GM18909 (cell line): ENCODE data around the gene HSD3B1.
"Not testable (repeated sequence)": the region's sequence is repeated elsewhere in the genome, so short reads cannot be mapped to it uniquely, and the experiment has no call there.

Experiments
- ATAC-seq: cut with Tn5 transposase; IDR thresholded peaks from one replicate; pipeline ENCODE4 v1.9.1; 2021; ENCODE audit warnings: mild to moderate bottlenecking; ENCODE audit not compliant: unreplicated experiment, poor library complexity

HSD3B1 gene

DNA sequence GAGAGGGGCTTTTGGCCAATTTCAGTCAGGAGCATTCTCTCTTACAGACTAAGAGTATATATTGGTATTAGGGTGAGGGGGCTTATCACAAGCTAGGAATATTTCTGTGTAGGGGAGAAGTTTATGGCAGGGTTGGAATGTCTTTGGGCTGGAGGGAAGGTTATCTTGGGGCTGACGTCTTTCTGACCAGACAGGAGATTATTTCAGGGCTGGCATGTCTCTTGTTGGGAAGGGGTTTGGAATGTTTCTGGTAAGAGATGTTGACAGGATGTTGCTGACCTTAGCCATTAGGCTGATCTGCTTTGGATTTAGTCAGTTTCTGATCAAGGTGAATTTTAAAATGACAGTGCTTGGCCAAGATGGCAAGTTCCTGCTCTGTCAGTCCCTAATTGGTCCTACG lies 17.8 kb upstream of the HSD3B1 start:
- ATAC-seq = no peak

DNA sequence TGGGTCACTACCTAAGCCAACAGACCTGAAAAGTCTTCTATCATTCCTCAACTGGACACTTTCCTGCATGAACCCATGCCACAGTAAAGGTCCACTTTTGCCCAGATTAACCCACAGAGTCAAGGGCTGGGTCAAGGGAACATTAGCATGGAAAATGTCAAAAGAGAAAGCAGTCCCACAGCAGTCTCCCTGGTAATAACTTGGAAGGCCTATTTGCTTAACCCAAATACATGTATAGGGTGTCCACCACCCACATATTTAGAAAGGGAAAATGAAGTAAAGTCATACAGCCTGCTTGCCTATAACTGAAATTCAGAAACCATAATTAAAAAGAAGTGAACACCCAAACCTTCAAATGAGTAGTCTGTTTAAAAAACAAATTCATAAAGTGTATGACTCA lies 16.1 kb upstream of the HSD3B1 start:
- ATAC-seq = no peak

DNA sequence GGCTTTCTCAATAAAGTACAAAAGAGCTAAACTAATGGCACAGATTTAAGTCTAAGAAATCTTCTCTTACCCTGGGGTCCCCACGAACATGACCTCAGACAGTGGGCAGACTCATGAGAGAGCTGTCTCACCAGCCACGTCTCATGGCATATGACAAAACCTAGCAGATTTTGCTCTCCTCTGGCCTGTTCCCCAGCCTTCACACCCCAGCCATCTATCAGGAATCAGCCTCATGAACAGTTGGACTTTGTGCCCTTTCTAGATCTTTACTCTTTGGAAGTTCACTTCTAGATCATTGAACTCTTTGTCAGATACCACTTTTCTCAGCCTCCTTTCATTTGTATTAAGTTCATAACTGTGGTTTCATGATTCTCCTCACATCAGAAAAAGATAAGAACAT lies 14.2 kb upstream of the HSD3B1 start:
- no peak for ATAC-seq

DNA sequence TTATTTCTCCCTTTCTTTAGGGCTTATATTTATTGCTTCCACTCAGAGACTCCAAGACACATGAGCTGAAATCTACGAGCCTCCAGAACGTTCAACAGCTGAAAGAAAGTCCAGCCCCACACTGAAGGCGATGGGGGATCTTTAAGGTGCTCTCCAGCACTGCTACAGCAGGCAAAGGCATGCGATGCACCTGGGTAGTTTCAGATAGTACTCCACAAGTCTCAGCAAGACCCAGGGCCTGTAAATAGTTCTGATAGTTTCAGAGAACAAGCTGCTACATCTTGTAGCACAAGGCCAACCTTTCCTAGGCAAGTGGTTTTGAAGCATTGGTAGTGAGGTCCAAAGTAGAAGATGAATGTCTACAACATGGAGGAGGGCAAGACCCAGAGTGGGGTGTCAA lies 2.2 kb upstream of the HSD3B1 start:
- no peak for ATAC-seq

DNA sequence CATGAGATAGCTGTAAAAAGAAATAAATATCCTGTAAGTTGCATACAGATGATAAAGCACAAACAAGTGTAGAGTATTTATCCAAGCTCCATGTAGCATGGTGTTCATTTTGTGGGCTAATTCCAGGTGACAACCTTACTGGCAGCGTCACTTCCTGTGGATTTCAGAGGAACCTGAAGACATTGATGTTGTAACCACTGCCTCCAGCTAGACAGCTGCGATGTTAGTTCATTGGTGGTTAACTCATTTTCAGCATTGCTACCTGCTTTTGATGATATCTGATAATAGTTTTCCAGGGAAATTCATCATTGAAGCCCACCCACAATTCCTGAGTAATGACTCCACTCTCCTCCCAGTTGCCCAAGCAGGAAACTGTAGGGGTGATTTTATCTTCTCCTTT lies 3.0 kb downstream of the HSD3B1 start:
- no peak for ATAC-seq

DNA sequence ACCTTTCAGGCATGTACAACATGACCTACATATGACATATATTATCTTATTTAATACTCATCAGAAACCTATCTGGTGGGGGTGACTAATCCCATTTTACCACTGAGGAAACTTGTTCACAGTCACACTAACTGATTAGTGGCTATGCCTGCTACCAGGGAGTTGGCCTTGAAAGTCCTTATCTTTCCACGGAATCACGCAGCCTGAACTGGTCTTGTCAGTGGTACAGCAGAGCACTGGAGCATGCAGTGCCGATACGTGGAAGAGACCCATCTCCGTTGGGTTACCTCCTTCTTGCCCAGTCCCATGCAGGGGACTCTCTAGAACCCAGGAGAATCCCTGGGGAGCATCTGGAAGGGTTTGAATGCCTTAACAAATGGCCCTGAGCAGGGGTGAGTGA lies 8.2 kb downstream of the HSD3B1 start:
- no peak for ATAC-seq

DNA sequence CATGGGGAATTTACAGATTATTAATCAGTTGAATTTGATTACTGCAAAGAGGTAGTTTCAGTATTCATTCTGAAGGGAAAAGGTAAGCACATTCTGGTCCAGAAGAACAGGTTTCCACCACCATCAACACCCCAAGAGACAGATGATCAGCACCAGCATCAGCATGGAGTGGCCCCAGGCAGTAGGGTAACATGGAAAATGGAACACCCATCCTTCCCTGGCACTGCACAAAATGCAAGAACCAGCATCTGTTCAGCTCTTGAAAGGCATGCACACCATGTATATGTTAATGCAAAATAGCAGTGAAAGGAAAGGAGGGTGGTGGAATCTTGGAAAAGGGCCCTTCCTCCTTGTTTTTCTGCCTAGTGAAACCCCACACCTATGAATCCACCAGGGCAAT lies 9.2 kb downstream of the HSD3B1 start:
- no peak for ATAC-seq

DNA sequence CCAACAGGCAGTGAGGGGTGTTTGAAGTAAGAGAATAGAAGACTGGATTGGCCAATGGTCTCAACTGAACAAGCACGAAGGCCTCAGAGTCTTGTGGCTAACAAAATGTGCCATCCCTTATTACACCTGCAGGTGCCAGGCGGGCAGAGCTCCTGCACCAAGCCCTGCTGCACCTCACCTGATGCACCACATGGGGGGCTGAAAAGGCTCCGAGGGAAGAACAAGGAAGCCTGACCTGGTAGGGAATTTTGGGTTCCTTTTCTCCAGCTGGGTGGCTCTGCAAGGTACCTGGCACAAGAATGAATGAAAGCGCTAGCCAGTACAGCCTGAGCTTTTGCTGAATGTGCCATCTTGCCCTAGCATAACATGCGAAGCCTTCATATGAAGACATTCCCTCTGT lies 9.7 kb downstream of the HSD3B1 start:
- ATAC-seq = no peak

DNA sequence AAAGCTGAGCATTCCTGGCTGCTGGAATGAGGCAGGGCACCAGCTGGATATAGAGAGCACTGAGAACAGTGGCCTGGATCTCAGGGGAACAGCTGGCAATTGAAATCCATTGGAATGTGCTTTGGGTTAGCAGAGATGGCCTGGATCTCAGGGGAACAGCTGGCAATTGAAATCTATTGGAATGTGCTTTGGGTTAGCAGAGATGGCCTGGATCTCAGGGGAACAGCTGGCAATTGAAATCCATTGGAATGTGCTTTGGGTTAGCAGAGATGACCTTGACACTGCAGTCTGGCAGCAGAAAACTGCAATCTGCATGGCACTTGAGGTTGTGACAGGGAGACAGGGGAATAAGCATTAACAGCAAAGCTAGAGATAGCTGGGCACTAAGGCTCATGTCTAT lies 10.7 kb downstream of the HSD3B1 start:
- not testable (repeated sequence) for ATAC-seq

DNA sequence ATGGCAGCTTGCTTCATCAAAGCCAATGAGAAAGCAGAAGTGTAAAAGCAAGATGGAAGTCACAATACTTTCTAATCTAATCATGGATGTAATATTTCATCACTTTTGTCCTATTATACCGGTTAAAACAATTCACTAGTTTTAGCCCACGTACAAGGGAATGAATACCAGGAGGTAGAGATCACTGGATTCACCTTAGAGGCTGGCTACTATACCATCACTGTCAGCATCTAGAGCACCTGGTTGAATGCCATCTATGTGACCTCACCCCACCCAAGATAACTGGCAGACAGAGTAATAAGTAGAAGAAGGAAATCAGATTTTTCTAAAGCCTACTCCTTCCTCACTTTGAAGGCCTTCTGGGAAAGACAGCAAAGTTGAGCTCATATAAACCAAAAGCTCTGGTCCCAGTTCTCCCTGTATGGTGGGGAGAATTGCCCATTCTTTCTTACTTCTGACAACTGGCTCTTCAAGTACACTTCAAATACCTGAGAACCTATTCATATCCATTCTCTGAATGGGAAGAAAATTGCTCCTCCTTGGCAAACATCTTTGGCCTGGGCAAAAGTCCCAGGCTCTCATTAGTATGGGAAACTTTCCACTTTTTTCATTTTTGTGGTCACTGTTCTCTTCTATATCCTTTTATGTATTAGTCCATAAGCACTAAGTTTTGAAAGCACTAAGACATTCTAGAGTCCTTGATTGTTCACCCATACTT lies 24.8 kb downstream of the HSD3B1 start:
- ATAC-seq = no peak

DNA sequence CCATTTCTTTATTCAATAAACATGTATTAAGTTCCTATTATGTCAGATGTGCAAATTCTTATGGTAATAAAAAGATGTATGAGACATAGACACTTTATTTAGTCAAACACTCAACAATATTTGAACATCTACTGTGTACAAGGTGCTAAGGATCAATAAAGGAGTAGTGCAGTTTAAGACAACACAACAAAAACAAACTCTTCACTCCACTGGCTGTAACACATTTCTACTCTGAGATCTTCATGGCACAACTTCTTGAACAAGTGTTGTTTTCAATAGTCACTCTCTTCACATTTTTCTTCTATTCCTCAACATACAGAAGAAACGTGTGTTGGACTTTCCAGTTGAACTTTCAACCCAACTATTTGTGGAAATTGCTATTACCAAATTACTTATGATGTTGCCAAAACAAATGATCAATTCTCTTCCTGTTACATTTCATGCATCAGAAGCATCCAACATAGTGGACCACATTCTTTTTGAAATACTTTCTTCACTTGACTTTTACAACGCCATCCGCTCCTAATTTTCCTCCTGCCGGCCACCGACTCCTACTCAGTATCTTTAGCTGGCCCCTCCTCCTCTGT lies 25.4 kb downstream of the HSD3B1 start:
- no peak for ATAC-seq

DNA sequence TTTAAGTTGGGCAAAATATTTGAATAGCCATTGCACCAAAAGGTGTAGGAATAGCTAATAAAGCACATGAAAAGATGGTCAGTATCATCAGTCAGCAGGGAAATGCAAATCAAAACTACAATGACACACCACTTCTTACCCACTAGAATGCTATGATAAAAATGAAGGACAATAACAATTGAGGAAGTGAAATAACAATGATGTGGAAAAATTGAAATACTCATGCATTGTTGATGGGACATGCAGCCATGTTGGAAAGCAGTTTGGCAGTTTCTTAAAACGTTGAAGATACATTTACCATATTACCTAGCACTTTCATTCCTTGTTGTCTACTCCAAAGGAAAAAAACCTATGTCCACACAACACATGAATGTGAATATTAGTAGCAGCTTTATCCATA lies 28.4 kb downstream of the HSD3B1 start:
- no peak for ATAC-seq

DNA sequence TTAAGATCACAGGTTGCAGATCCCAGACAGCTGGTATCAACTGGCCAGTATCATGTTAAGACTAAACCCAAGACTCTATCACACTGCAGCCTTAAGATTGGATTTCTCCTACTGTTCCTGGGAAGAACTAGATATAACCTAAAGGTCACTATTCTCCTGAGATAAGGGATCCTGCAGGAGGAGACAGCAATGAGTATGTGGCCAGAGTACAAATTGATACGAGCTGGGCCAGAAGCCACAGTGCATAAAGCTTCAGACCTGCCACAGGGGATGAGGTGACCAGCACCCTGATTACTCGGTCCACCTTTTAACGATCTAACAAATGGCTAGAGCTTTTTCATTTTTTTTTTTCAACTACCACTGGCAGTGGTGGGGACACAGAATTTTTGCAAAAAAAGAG lies 31.0 kb downstream of the HSD3B1 start:
- ATAC-seq = no peak

DNA sequence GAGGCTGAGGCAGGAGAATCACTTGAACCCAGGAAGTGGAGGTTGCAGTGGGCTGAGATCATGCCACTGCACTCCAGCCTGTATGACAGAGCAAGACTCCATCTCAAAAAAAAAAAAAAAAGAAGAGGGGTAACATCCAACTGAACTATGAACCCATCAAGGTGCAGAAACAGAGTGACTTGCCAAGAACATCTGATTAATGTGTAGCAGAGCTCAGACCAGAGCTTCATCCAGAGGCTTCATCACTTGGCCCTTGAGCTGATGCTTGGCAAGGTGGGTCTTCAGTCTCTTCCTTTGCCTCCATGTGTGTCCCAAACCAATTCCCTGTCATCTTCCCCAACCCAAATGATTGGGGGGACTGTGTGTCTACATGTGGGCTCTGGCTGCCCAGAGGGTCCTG lies 32.6 kb downstream of the HSD3B1 start:
- no peak for ATAC-seq

DNA sequence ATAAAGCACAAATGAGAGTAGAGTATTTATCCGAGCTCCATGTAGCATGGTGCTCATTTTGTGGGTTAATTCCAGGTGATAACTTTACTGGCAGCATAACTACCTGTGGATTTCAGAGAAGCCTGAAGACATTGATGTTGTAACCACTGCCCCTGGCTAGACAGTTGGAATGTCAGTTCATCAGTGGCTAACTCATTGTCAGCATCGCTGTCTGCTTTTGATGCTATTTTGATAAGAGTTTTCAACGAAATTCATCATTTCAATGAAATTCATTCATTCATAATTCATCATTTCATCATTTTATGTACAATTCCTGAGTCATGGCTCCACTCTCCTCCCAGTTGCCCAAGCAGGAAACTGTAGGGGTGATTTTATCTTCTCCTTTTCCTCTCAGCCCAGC lies 34.4 kb downstream of the HSD3B1 start:
- no peak for ATAC-seq

DNA sequence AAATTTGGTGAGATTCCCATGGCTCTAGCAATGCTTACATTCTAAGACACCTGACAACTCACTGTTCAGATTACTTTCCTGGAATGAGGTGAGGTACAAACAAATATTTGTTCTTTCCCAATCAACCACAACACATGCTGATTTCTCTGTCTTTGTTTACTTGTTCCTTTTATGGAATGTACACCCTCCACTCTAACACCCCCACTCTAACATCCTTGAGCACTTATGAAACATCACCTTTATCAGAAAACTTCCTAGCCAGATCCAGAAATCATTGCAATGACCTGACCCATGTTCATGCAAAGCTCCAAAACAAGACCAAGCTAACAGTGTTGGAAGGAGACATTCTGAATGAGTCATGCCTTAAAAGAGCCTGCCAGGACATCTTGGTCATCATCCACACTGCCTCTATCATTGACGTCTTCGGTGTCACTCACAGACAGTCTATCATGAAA lies 35.5 kb downstream of the HSD3B1 start:
- no peak for ATAC-seq

DNA sequence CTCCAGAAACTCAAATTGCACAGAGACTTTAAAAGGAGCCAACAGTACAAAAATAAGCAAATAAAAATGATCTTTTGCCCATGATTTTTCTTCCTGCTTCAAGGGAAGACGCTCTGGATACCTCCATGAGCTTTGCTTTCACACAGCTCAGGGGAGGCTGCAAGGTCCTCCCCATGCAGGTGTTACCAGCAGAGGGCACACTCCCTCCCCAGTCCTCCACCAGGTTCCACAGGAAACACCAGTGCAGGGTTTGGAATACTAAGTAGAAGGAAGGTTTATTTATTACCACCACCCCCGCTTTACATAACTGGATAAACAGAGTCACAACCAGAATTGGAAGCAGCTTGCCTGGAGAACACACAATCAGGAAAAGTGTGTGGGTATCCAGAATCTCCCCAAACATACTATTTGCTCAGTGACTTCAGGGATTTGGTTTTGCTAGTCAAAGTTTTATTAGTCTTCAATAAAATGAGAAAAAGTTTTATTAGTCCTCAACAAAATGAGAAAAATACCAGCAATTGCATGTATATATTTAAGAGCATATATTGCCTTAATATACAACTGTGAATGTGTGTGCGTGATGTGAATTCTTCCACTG lies 37.3 kb downstream of the HSD3B1 start:
- no peak for ATAC-seq

DNA sequence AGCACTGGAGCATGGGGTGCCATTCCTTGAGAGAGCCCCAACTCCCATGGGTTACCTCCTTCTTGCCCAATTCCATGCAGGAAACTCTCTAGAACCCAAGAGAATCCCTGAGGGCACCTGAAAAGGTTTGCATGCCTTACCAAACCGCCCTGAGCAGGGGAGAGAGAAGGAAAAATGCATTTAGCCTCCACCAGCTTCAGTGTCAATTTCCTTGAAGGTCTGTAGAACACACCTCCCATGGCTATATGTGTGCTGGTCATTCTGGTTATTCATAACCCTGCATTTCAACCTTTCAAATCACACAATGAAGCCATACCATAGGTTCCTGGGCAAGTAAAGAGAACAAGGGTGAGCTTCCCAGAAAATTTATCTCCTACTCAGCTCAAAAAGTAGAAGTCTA lies 39.6 kb downstream of the HSD3B1 start:
- no peak for ATAC-seq

DNA sequence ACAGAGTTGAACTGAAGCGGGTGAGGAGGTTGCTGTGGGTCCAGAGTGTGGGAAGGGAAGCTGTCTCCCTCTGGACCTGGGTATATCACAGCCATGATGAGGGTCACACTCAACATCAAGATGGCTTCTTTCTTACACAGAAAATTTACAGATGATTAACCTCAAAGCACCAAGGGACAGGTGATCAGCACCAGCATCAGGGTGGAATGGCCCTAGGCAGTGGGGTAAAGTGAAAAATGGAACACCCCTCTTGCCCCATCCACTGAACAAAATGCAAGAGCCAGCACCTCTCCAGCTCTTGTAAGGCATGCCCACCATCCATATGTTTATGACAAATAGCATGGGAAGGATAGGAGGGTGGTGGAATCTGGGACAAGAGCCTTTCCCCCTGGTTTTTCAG lies 40.3 kb downstream of the HSD3B1 start:
- ATAC-seq = no peak

DNA sequence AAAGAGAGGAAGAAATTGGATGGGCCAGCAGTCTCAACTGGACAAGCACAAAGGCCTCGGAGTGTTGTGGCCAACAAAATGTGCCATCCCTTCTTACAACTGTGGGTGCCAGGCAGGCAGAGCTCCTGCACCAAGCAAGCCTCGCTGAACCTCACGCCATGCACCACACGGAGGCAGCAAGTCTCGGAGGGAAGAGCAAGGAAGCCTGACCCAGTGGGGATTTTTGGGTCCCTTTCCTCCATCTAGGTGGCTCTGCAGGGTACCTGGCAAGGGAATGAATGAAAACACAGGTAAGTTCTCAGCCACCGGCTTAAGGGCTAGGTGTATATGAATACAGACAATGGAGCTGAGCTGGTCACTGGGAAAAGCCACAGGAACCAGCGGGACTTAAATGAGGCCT lies 40.8 kb downstream of the HSD3B1 start:
- no peak for ATAC-seq

DNA sequence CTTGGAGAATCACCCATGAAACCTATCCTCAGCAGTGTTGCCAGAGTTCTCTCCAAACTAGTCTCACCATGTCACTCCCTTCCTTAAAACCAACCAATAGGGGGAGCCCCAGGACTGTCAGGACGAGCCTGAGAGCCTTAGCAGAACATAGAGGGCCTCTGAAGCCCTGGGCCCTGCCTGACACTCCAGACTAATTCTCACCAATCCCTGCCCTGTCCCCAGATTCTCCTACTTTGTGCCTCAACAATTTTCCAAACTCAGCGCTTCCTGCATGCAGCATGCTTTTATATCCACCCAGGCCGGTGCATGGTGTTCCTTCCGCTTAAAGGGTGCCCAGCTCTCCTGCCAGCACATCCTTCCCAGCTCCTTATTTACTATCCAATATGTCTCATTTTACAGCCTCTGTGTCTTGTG lies 42.7 kb downstream of the HSD3B1 start:
- ATAC-seq = no peak

DNA sequence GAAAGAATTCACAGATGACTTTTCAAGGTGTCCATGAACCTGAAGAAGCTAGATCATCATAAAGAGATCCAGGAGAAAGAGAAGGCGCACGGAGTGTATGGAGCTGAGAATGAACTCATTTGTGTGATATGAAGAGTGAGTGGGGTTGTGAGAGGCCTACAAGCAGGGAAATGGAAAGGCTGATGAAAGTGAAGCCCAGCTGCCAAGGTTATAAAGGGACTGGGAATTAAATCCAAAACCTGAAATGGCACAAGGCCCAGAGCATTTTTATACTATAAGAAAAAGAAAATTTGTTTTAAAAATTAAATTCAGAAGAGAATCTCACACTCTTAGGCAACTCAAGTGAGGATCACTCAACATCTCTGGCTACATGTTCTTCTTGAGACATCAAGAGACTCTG lies 43.4 kb downstream of the HSD3B1 start:
- ATAC-seq = no peak
